ENCODE measurements around the gene GNAQ.
"Not testable (repeated sequence)": the region's sequence is repeated elsewhere in the genome, so short reads cannot be mapped to it uniquely, and the experiment has no call there.

Gene GNAQ

DNA sequence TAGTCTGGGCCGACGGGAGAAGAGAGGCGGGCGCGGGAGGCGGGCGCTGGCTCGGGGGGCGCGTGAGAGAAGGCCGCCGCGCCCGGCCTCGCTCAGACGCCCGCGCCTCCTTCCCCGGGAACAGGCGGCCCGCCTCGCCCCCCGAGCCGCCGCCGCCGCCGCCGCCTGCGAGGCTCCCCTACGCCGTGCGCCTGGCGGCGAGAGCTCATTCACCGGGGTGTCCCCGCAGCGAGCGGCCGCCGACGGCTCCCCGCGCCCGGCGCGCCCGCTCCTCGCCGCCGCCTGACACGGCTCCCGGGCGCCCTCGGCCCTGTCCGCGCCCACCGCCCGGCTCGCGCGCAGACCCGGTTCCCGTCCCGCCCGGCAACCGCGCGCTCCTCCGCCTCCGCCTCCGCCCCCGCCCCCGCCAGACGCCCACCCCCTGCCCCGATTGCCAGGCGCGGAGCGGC, at the start of gene GNAQ:
Gene GNAQ (minus strand): TSS at position 368 of the 449 bp plus-strand sequence. CDS start 576 bp downstream, outside the sequence.
- no peak for DNase-seq

DNA sequence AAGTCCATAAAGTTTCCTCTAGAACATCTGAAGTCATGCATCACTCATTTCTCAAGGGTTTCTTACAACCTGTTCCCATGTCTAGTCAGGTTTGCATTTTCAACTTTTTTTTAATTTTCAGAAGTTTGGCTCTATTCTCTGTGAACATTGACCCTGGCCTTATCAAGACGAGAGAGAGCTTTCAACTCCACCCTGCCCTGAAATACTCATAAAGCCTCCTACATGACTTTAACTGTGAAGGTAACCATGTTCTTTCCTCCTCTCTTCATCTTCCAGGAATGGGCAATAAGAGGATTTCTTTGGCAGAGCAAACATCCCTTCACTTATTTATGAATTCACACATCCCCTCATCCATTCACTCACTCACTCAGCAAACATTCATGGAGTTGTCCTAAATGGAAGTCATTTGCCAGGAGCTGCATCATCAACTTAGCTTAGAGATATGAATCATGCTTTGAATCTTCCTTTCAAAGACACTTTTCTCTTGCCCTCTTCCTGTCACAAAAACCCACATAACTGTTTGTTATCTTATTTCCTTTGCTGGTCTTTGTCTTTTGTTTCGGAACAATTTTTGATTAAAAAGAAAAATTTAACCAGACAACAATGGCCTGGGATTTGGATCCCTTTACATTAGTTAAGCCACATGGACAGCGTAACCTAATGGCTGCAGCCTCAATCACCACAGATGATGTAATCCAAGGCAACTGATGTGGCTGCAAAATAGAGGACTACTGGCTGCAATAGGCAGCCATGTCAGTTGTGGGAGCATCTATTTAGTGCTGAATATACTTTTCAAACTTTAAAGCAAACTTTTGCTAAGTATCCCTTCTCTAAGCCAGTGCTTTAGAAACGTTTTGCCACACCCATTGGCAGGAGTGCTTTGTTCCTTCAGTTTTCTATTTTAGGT, 43.0 kb upstream of the GNAQ start:
- no peak for DNase-seq

DNA sequence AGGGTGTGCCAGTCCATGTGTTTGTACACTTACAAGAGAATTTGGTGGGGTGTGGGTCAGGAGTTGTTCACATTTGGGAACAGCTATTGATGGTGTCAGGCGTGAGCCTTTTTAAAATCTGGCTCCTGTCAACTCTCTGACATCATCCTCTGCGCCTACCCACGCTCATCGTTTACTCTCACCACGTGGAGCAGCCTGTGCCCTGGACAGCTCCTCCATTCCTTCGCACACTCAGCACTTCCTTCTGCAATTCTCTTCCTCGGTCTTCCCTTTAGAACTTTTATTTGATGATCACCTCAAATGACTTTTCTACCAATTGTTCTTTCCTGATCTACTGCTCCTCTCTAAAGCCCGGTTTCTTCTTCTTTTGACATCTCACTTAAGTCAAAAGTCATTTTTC, 42.1 kb upstream of the GNAQ start:
- DNase-seq = no peak

DNA sequence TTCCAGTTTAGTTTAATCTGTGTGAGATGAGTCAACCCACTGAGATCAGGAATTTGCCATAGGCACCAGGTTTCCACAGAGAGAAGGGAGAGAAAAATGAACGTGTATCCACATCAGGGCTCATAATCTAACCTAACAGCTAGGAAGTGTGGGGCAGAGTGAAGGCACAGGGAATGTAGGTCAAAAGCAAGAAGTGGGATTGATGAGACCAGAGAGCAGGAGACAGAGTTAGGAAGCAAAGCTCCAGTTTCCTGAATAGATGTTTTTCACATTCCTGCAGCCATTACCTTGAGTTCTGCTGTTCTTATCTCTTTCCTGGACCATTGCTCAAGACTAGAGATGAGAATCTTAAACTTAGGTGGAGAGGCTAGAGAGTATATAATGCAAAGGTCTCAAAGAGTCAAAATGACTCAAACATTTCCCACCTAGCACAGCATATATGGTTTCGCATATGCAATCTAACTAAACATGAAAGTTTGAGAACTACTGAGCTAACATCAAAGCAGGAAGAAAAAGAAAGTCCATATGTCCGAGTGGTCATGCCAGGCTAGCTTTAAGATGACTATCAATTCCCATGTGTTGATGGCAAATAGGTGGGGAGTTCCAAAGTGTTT, 41.1 kb upstream of the GNAQ start:
- no peak for DNase-seq

DNA sequence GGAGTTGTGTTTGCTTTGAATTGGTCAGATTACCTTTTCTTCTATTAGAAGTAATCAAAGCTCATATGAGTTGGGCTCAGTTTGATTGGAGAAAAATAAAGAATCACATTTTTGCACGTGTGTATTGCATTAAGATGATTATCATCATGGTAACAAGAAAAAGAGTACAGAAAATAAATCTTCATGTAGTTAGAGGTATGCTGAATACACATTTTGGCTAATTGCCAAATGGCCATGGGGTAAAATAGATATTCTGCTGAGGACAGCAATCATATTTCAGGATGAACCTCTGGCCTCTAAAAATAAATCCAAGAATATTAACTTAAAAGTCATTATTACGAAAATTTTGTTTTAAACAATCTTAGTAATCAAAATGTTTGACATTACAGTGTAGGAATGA, 38.9 kb upstream of the GNAQ start:
- no peak for DNase-seq

DNA sequence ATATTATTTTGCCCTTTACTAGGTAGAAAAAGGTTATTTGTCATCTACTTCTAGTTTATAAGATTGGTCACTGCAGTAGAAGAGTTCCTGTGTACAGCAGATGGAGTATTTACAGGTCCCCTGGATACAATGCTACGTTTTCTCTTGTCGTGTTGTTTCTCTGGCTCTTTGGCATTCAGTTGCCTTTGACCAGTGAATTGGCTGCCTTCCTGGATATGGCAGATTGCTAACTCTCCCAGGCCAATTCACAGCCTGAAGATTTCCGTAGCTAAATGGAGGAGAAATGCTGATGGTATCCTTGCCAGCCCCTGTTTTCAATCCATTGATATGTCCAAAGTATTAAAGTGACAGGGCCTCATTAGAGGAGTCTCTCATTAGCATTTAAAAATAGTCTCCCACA, 32.5 kb upstream of the GNAQ start:
- no peak for DNase-seq

DNA sequence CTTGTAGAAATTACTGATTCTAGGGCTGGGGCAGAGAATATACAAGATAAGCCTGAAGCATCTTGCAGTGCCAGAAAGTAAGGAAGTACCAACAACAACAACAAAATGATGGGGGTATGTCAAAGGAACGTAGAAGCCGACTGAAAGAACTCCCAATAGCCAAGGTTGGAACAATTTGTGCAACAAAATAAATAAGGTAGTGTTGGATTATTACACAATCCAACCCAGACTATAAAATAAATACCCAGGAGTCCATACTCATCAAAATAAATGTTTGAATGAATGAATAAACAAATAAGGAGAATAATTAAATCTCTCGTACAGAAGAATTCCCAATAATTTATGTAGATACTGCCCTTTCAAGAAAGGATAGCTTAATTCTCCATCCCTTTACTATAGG, 31.1 kb upstream of the GNAQ start:
- DNase-seq = no peak

DNA sequence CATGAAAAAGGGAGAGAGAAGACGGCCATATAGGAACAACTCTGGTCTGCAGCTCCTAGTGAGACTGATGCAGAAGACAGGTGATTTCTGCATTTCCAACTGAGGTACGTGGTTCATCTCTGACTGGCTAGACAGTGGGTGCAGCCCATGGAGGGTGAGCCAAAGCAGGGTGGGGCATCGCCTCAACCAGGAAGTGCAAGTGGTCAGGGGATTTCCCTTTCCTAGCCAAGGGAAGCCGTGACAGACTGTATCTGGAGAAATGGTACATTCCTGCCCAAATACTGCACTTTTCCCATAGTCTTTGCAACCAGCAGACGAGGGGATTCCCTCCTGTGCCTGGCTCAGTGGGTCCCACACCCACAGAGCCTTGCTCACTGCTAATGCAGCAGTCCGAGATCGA, 22.6 kb upstream of the GNAQ start:
- DNase-seq = not testable (repeated sequence)

DNA sequence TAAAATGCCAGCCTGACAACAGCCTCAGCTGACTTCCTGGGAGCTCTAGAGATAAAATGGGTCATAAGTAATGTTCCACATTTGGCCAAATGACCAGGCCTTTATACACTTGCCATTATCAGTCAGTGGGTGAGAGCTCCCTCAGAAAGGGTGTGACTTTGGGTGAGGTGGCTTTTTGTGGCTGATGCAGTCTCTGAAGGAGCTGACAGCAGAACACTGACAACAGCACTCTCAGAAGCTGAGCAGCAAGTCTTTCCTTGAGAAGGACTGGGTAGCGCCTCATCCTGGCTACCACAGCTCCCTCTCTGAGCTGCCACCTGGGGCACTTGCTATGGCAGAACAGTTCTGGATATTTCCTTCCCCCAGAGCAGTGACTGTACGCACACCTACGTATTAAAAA, 22.0 kb upstream of the GNAQ start:
- DNase-seq = no peak

DNA sequence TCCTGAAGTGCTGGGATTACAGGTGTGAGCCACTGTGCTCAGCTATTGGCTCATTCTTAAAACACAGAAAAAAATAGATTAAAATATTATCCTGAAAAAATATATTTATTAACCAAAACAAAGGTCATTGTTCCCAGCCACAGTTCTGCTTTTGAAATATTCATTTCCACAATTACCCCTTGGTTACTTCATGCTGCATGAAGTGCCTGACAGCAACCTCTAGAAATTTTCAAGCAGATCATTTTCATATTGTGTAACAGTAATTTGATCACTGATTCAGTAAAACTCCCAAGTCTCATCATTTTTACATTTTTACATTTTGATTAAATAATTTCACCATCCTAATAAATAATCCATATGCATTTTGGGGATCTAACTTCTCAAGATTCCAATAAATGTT, 18.8 kb upstream of the GNAQ start:
- DNase-seq = no peak

DNA sequence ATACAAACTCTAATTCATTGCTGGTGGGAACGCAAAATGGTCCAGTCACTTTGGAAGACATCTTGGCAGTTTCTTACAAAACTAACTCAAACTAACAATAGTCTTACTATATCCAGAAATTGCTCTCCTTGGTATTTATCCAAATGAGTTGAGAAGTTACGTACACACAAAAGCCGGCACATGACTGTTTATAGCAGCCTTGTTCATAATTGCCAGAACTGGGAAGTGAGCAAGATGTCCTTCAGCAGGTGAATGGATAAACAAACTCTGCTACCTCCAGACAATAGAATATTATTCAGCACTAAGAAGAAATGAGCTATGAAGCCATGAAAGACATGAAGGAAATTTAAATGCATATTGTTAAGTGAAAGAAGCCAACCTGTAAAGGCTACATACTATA, 17.9 kb upstream of the GNAQ start:
- no peak for DNase-seq

DNA sequence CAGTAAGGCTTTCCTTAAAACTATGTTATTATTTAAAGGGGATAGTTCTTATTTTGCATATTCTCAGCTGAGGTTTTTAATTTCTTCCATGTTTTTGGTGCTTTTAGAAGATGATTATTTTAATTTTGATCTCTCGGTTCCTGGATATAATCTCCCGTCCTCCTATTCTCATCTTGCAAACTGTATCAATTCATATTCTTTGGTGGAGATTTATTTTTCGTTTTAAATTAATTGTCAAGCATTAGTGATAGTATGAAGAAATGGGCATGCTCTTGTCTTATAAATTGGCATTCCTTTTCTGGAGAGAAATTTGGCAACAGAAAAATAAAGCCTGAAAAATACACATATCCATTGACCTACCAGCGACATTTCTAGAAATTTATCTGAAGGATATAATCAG, 15.5 kb upstream of the GNAQ start:
- DNase-seq = no peak

DNA sequence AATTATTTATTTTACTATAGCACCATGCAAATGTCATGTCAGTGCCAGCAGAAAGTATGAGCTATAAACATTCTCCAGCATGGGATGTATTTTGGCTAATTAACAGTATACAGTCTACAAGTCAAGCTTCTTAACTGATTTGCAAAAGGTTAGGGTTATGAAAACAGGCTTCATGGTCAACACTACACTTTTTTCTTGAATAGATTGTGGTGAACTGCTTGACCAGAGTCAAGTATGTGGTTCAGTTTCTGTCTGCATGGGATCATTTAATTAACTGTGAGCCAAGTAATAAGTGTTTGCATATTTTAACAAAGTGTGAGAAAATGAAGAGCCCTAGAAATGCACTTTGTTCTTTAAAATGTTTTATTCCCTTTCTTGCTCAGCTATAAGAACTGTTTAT, 14.5 kb upstream of the GNAQ start:
- no peak for DNase-seq

DNA sequence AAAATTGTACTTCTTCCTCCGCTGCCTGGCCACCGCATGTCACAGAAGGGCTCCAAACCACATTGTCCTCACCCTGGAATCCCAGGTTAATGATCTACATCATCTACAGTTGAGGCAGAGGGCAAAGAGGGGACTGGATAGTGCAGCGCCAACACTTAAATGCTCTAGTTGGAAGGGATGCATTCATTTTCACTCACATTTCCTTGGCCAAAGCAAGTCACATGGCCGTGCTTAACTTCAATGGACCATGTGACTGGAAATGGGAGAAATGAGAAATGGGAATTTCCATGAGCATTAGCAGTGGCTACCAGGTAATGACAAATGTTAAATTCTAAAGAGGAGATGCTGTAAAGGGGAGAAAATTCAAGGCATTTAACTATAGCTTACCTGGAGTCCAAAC, 13.3 kb upstream of the GNAQ start:
- DNase-seq = no peak

DNA sequence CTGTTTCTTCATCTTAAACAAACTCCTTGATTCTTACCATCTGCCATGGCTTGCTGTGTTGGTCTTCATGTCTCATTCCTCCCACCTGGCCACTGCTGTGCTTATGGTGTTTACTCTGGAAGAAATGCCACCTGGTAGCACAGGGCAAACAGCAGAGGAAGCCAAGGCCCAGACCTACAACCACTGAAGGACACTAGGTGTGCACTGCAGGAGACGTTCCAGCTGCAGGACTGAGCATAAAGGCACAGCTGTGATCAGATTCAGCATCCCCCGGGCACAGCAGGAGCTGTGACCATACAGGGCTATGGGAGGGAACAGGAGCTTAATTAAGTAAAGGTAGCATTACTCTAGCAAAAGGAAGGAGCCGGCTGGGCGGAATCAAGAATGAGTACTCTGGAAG, 12.6 kb upstream of the GNAQ start:
- DNase-seq = no peak

DNA sequence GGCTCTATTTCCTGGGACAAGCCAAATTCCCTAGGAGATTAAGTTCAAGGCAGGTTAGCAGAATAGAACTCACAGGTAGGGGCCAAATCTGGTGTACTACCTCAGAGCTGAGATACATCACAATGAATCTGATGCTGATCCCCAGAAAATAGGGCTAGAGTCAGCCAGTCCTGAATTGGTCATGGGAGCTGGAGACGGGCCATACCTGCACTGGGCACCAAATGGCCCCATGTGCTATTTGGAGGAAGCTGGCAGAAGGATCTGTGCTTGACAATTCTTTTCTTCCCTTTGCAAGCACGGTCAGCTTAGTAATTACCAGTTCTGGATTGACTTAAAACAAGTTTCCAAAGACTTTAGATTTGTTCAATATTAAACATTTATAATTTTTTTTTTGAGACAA, 10.4 kb upstream of the GNAQ start:
- DNase-seq = no peak

DNA sequence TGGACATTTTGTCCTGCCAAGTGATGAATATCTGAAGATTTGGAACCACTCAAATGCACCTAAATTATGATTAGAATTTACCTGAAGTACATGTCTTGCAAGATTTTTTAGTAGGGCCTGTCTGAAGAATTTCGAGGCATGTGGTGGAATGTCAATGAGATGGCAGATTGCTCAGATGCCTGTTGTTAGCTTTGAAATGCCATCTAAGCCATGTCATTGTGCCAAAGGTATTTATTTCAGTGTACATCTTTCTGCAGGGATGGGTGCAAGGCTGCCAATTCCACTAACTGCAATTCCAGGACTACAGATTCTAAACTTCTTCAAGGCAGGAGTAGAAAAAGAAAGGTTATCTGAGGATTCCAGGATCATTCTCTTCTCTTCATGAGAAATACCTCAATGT, 9.1 kb upstream of the GNAQ start:
- DNase-seq = no peak

DNA sequence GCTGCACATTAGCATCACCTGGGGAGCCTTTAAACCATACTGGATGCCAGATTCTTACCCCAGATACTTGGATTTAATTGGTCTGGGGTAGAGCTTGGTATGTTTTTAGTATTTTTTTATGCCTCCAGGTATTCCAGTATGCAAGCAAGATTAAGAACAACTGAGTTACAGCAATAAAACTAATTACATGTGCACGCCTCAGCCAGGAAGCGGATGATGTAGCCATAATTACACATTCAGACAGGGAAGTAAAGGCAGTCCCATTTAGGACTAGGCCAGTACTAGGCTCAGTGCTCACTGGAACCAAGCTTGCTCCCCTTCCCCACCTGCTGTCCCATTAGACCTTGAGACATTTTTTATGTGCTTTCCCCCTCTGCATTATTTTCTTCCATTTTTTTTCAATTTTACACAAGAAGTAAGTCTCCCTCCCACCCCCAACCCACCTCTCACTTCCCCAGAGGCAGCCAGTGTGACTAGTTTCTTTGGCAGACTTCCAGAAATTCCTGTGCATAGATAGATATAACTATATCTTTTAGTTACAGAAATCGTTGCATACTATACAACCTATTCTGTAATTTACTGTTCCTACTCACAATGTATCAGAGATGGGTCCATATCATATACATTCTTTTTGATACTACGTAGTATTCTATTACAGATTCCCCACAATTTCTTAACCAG, 7.1 kb upstream of the GNAQ start:
- no peak for DNase-seq

DNA sequence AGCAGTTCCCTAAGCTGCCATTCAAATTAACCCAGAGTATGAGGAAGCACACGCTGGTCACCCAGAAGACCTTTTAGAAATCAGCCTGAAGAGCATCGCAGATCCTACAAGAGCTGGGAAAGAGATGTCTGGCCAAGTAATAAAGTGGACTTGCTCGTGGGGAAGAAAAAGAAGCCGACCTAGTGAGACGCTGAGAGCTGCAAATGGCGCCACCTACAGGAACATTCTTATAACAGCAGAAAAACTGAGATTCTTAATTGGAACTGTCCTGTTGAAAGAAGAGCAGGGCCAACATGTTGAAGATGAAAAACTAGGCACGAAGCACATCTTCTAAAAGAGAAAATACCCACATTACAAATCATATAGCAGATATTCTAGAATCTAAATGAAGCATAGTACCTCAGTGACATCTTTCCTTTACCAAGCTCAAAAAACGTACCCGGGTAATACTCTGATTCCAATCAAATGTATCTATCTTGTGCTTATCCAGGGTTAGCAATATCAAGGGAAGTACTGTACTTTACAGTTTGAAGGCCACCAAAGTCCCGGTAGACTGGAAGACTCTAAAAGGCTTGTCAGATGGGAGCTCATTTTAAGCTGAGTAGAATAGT, 3.9 kb upstream of the GNAQ start:
- peak; percentile 84 to 85 for DNase-seq

DNA sequence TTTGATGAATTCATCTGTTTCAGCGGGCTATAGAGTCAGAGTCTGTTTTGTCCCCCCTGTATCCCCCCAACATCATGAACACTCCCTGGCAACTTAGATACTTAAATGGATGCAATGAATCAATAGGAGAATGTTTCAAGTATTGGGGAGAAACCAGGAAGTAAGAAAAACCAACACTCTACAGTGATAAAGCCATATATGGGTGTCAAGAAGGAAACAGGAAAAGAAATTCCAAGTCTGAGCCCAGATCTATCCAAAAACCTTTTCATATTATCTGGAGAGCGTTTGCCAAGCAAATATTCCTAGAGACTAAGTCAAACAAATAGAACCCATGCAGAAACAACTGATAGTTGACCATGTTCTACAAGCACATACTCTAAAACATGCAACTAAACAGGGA, 2.3 kb upstream of the GNAQ start:
- no peak for DNase-seq

DNA sequence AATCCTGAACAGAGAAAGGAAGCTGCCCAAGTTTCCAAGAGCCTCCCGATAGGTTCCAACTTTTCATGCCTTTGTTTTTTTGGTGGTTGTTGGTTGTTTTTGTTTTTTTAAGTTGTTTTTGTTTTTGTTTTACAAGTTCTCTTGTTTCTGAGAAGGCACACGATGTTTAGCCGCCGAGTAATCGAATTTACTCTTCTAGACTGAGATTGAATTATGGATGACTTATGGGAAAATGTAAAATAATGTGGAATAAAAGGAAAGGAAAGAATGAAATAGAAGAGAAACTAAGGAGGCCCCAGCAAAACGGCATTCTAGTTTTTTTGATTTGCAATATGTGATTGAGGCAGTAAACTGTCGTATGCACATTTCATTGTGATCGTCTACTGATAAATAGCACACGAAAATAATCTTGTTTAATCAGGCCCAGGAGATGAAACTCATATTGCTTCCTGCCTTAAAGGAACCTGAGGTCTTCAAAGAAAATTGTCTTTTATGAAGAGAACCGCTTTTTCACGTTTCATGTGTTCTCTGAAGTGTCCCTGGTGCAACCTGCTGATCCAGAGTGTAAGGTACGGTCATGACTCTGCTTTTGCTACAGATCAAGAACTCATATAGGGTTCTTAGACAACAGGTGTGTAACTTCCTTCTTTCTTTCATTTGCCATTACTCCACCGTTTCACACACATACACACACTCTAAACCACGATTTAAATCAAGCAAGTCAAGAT, 1.3 kb upstream of the GNAQ start:
- peak in 1 of 2 experiments; percentile 21 for DNase-seq

DNA sequence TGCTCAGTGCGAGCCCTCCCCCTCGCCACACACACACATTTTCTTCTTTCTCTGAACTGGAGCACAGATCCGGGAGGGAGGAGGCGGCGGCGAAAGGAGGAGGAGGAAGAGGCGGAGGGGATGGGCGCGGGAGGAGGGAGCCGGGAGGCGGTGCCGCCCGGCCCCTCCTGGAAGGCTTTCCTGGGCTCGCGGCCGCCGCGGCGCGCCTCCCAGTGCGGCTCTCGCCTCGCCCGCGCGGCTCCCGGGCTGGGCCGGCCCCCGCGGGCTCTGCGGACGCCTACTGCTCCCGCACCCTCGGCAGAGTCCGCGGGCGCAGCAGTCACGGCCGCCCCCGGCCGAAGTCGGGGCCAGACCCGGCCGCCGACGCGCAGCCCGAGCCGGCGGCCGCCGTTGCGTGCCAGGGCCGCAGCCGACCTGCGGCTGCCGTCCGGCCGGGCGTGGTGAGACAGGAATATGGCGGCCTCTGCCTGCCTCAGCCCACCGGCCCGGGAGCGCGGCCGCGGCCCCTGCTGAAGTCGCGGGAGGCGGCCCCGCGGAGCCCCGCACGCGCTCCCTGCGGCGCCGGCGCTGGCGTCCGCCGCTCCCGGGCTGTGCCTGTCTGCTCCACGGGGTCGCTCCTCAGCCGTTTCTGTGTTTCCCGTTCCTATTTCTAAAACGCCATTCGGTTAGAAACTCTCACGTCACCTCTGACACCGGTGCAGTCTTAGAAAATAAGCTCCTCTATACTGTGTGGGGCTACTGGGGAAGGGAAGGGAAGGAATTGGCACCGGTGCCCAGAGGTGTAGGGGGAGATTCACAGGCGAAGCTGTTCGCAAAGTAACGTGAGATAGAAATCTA, 500 bp upstream of the GNAQ start:
- DNase-seq = peak; percentile 73 to 80

All from AML-193 (cell line).